CD14-positive monocyte (primary cell): ENCODE data around the gene HMCN1. TPM values are rescaled to one million over a fixed set of nuclear protein-coding genes. Genes with fewer than 3 reads are reported as not detected.

Source experiments
- DNase-seq, 3 donors: peaks; one replicate each; pipeline ENCODE4 v3.0.0-alpha.2; 2011 to 2022
- H2AFZ ChIP-seq: 2 replicates; pipeline ENCODE4 v1.6.0; 2012; ENCODE audit warnings: mild to moderate bottlenecking, low read depth, low read length, inconsistent platforms; ENCODE audit not compliant: insufficient read depth, poor library complexity, severe bottlenecking
- H3K27ac ChIP-seq, 2 donors: 1 replicate in 1 of 2; 2 replicates in 1 of 2; pipeline ENCODE4 v1.5.1; 2012 to 2013; ENCODE audit warnings: low read length in 2 of 2, control low read depth in 1 of 2, inconsistent platforms in 1 of 2, low read depth in 1 of 2, mild to moderate bottlenecking in 1 of 2
- H3K27me3 ChIP-seq, 2 donors: one replicate each; pipeline versions ENCODE4 v1.6.0 to v1.6.1; 2011 to 2013; ENCODE audit warnings: low read length in 2 of 2; ENCODE audit not compliant: control insufficient read depth in 2 of 2, insufficient read depth in 2 of 2
- H3K36me3 ChIP-seq, 2 donors: replicated peaks in 1 of 2; 1 replicate in 1 of 2; 2 replicates in 1 of 2; pipeline versions ENCODE4 v1.5.1 to v1.6.1; 2012 to 2013; ENCODE audit warnings: low read length in 2 of 2, control low read depth in 1 of 2, inconsistent platforms in 1 of 2, mild to moderate bottlenecking in 1 of 2; ENCODE audit not compliant: insufficient read depth in 2 of 2, control insufficient read depth in 1 of 2
- H3K4me1 ChIP-seq, 2 donors: 1 replicate in 1 of 2; 2 replicates in 1 of 2; pipeline versions ENCODE4 v1.5.1 to v1.6.1; 2012 to 2013; ENCODE audit warnings: low read length in 2 of 2, control low read depth in 1 of 2, inconsistent platforms in 1 of 2, mild to moderate bottlenecking in 1 of 2, moderate library complexity in 1 of 2; ENCODE audit not compliant: insufficient read depth in 2 of 2, control insufficient read depth in 1 of 2
- H3K4me2 ChIP-seq: replicated peaks from 2 replicates; pipeline ENCODE3; 2012; ENCODE audit warnings: low read length, moderate library complexity, mild to moderate bottlenecking; ENCODE audit not compliant: poor library complexity, severe bottlenecking; ENCODE audit errors: extremely low read depth
- H3K4me3 ChIP-seq, 3 experiments: fragments of 200-600 bp in 1 of 3; sonication (generic) in 1 of 3; replicated peaks in 1 of 3; 1 replicate in 2 of 3; 2 replicates in 1 of 3; pipeline ENCODE4 v1.5.1; 2011 to 2013; ENCODE audit warnings: low read length in 3 of 3, mild to moderate bottlenecking in 3 of 3, control low read depth in 2 of 3, low read depth in 2 of 3, inconsistent platforms in 1 of 3, moderate library complexity in 1 of 3
- H3K79me2 ChIP-seq: 2 replicates; pipeline ENCODE4 v1.6.0; 2012; ENCODE audit warnings: mild to moderate bottlenecking, control low read depth, inconsistent platforms, low read length, moderate library complexity; ENCODE audit not compliant: insufficient read depth
- H3K9ac ChIP-seq: 2 replicates; pipeline ENCODE4 v1.6.0; 2017; ENCODE audit warnings: low read length, mild to moderate bottlenecking; ENCODE audit not compliant: insufficient read depth, poor library complexity, severe bottlenecking
- H3K9me3 ChIP-seq, 2 donors: replicated peaks in 1 of 2; 1 replicate in 1 of 2; 2 replicates in 1 of 2; pipeline versions ENCODE4 v1.5.1 to v1.6.1; 2012 to 2013; ENCODE audit warnings: low read length in 2 of 2, control low read depth in 1 of 2; ENCODE audit not compliant: control insufficient read depth in 1 of 2, insufficient read depth in 1 of 2
- H4K20me1 ChIP-seq: 2 replicates; pipeline ENCODE4 v1.6.0; 2012; ENCODE audit warnings: mild to moderate bottlenecking, low read length, control low read depth, moderate library complexity; ENCODE audit not compliant: insufficient read depth
- H3K27ac Mint-ChIP-seq, 7 donors: one replicate each; pipeline ENCODE4 v1.8.0; 2020; ENCODE audit warnings: mild to moderate bottlenecking in 7 of 7, mixed read lengths in 7 of 7, moderate library complexity in 6 of 7, inconsistent platforms in 2 of 7
- H3K27me3 Mint-ChIP-seq, 3 donors: one replicate each; pipeline ENCODE4 v1.8.0; 2021 to 2022; ENCODE audit warnings: low read depth in 3 of 3, mild to moderate bottlenecking in 3 of 3, mixed read lengths in 3 of 3, moderate library complexity in 3 of 3, inconsistent platforms in 1 of 3
- H3K36me3 Mint-ChIP-seq, 2 donors: one replicate each; pipeline ENCODE4 v1.8.0; 2020; ENCODE audit warnings: mixed read lengths in 2 of 2, inconsistent platforms in 1 of 2, mild to moderate bottlenecking in 1 of 2
- H3K4me1 Mint-ChIP-seq: one replicate; pipeline ENCODE4 v1.8.0; 2020; ENCODE audit warnings: mild to moderate bottlenecking, mixed read lengths
- H3K4me3 Mint-ChIP-seq, 2 donors: one replicate each; pipeline ENCODE4 v1.8.0; 2020; ENCODE audit warnings: mild to moderate bottlenecking in 2 of 2, mixed read lengths in 2 of 2, moderate library complexity in 1 of 2
- H3K9me3 Mint-ChIP-seq, 7 donors: one replicate each; pipeline ENCODE4 v1.8.0; 2020 to 2022; ENCODE audit warnings: mixed read lengths in 7 of 7, mild to moderate bottlenecking in 6 of 7, moderate library complexity in 6 of 7, inconsistent platforms in 2 of 7
- WGBS: methylation state at CpG from one replicate; pipeline ENCODE4 v1.1.5; 2013; ENCODE audit warnings: missing lambda C conversion rate; ENCODE audit not compliant: insufficient coverage; 5-methylcytosine and 5-hydroxymethylcytosine counted together
- intact Hi-C, 2 donors: fragments of 100-400 bp; cut with micrococcal nuclease; formaldehyde crosslinking; loops; one replicate each; pipeline versions ENCODE4 v1.15.0 to v1.15.1; 2023
- polyA plus RNA-seq, 3 donors: library from polyadenylated mRNA; depleted of rRNA in 1 of 3; unstranded in 2 of 3; stranded (reverse) in 1 of 3; fragments of 300-500 nt in 2 of 3; fragments of >200 nt in 1 of 3; fragmentation: Illumina TruSeq in 2 of 3; gene quantifications; 1 replicate in 2 of 3; 2 replicates in 1 of 3; pipeline ENCODE4 v1.2.3, GENCODE V29; 2012 to 2021
- TF ChIP-seq, protein P1 (sequence below): fragments of 200-600 bp; IDR thresholded peaks from one replicate; pipeline ENCODE4 v1.8.0; 2022; ENCODE audit warnings: antibody characterized with exemption, mild to moderate bottlenecking

Gene HMCN1
- polyA plus RNA-seq, 3 donors = not detected

DNA sequence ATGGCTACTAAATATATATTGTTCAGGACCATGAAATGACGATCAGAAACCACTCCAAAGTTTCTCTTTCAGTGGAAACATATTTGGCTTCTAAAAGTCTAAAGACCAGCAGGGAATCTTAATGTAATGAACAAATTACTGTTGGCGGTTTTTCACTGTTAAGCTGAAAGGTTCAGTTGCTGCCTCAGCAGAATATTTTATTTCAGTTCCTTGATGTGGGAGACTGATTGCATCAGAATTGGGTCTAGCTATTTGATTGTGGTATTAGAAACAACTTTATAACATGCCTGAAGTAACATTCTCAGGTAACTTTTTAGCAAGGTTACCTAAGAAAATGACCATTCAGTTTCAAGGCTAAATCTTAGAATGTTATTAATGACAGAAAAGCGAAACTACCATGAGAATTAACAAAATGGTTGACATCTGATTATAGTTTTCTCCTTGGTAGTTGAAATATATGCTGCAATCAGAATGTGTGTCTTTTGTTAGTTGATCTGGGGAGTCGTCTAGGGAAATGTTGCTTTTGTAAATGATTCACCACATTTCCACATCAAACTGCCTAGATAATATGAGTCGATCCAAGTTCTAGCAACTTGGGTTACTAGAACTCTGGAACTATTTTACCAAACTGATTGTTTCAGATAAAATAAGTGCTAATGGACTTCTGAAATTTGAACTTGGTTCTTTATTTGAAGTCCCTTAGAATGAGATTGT, 200.4 kb downstream of the HMCN1 start:
- Histone ChIP-seq H3K27ac (no peak overlapping the region), H3K4me1 (no peaks in the 10 kb centered on the region), H3K9me3 (no peaks in the 10 kb centered on the region), H3K4me2 (no peak overlapping the region), H3K9ac (no peak overlapping the region), H3K79me2 (no peaks in the 10 kb centered on the region), H3K27me3 (no peaks in the 10 kb centered on the region), H2AFZ (no peak overlapping the region), H3K4me3 (no peak overlapping the region), H4K20me1 (no peaks in the 10 kb centered on the region), H3K36me3 (no peaks in the 10 kb centered on the region)
- Mint-ChIP-seq H3K9me3 (peaks cover 0 to 2% (median 0%) of the 10 kb centered on the region in 7 donors), H3K27ac (no peak overlapping the region), H3K4me1 (no peaks in the 10 kb centered on the region), H3K27me3 (no peaks in the 10 kb centered on the region), H3K36me3 (no peaks in the 10 kb centered on the region), H3K4me3 (no peak overlapping the region)
- TF ChIP-seq, protein P1, sequence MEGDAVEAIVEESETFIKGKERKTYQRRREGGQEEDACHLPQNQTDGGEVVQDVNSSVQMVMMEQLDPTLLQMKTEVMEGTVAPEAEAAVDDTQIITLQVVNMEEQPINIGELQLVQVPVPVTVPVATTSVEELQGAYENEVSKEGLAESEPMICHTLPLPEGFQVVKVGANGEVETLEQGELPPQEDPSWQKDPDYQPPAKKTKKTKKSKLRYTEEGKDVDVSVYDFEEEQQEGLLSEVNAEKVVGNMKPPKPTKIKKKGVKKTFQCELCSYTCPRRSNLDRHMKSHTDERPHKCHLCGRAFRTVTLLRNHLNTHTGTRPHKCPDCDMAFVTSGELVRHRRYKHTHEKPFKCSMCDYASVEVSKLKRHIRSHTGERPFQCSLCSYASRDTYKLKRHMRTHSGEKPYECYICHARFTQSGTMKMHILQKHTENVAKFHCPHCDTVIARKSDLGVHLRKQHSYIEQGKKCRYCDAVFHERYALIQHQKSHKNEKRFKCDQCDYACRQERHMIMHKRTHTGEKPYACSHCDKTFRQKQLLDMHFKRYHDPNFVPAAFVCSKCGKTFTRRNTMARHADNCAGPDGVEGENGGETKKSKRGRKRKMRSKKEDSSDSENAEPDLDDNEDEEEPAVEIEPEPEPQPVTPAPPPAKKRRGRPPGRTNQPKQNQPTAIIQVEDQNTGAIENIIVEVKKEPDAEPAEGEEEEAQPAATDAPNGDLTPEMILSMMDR = no peak
- 93% methylated on average over 2 of the region's 5 CpGs for WGBS
- intact Hi-C loops = no loop called here
- no peak for DNase-seq

DNA sequence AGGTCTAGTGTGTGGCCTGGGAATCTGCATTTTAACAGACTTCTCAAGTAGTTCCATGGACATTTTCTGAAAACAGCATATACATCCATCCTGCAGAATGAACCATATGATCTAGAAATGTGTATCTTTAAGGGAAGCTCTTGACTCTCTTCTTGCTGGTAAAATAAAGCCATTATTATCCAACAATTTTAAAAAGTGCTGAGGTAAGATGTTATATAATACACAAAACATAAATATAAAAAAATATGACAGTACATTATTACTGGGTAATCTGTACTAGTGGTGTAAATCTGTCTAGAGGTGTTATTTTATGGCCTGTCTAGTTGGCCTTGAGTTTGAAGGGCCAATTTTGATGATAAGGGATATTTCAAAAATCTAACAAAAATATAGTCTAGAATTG, 201.2 kb downstream of the HMCN1 start:
- H3K36me3 Mint-ChIP-seq = no peaks in the 10 kb centered on the region
- Histone ChIP-seq H3K4me3 (no peak overlapping the region), H2AFZ (no peak overlapping the region), H3K4me1 (no peaks in the 10 kb centered on the region), H3K9me3 (no peaks in the 10 kb centered on the region), H3K79me2 (no peaks in the 10 kb centered on the region), H3K27ac (no peak overlapping the region), H3K36me3 (no peaks in the 10 kb centered on the region), H3K9ac (no peak overlapping the region), H3K27me3 (no peaks in the 10 kb centered on the region), H3K4me2 (no peak overlapping the region), H4K20me1 (no peaks in the 10 kb centered on the region)
- no peaks in the 10 kb centered on the region for H3K27me3 Mint-ChIP-seq
- intact Hi-C loops = no loop called here
- TF ChIP-seq, protein P1 = no peak
- no peak for DNase-seq
- H3K9me3 Mint-ChIP-seq = peaks cover 0 to 2% (median 0%) of the 10 kb centered on the region in 7 donors
- no peaks in the 10 kb centered on the region for H3K4me1 Mint-ChIP-seq
- H3K27ac Mint-ChIP-seq = no peak overlapping the region
- no peak overlapping the region for H3K4me3 Mint-ChIP-seq
